NCI-H1417 (cell line): Measurements from ENCODE around the gene SEL1L.
"Not testable (repeated sequence)": the region's sequence is repeated elsewhere in the genome, so short reads cannot be mapped to it uniquely, and the experiment has no call there.

Experiments
- DNase-seq, 3 experiments: peaks; one replicate each; lab custom pipeline; 2025; lab: John Stamatoyannopoulos, UW

The SEL1L gene

GRCh38 chr14:81525129-81525528 lies 8.5 kb downstream of the SEL1L start:
- DNase-seq: no peak

GRCh38 chr14:81523616-81524015 lies 10.0 kb downstream of the SEL1L start:
- DNase-seq: no peak

GRCh38 chr14:81523016-81523415 lies 10.6 kb downstream of the SEL1L start:
- no peak for DNase-seq

- DNase-seq: no peak
These were observed 12.3 kb downstream of the SEL1L start for GRCh38 chr14:81521356-81521755.

GRCh38 chr14:81519200-81520011 lies 14.2 kb downstream of the SEL1L start:
- no peak for DNase-seq

- no peak for DNase-seq
These were observed 15.8 kb downstream of the SEL1L start for GRCh38 chr14:81517798-81518398.

GRCh38 chr14:81516986-81517797 lies 16.5 kb downstream of the SEL1L start:
- no peak for DNase-seq

- DNase-seq: not testable (repeated sequence)
These were observed 17.7 kb downstream of the SEL1L start for GRCh38 chr14:81515927-81516326.

GRCh38 chr14:81512826-81513225 lies 20.8 kb downstream of the SEL1L start:
- not testable (repeated sequence) for DNase-seq

GRCh38 chr14:81511111-81511904 lies 22.3 kb downstream of the SEL1L start:
- no peak for DNase-seq

GRCh38 chr14:81509838-81510452 lies 23.7 kb downstream of the SEL1L start:
- peak in 1 of 3 experiments; percentile 69 for DNase-seq

- DNase-seq: no peak
These were observed 24.3 kb downstream of the SEL1L start for GRCh38 chr14:81509321-81509720.

- DNase-seq: no peak
These were observed 27.2 kb downstream of the SEL1L start for GRCh38 chr14:81506487-81506886.

GRCh38 chr14:81504864-81505263 lies 28.8 kb downstream of the SEL1L start:
- DNase-seq: no peak

GRCh38 chr14:81485781-81486180 lies 47.9 kb downstream of the SEL1L start:
- DNase-seq: no peak

- no peak for DNase-seq
These were observed 48.3 kb downstream of the SEL1L start for GRCh38 chr14:81485372-81485771.

- DNase-seq: no peak
These were observed 49.5 kb downstream of the SEL1L start for GRCh38 chr14:81484120-81484519.

GRCh38 chr14:81480741-81481140 lies 52.9 kb downstream of the SEL1L start:
- DNase-seq: no peak

GRCh38 chr14:81478446-81478845 lies 55.2 kb downstream of the SEL1L start:
- DNase-seq: no peak

- DNase-seq: no peak
These were observed 56.8 kb downstream of the SEL1L start for GRCh38 chr14:81476816-81477215.

GRCh38 chr14:81474685-81475324 lies 58.8 kb downstream of the SEL1L start:
- no peak for DNase-seq
